Neuronal stem cell (in vitro differentiated cells): ENCODE results near the gene FXYD7.

Experiments
- DNase-seq: peaks from one replicate; pipeline ENCODE4 v3.0.0-alpha.2; 2013; ENCODE audit warnings: low spot score
- H2AFZ ChIP-seq: one replicate; pipeline ENCODE4 v1.6.1; 2013; ENCODE audit warnings: mild to moderate bottlenecking, low read length, inconsistent platforms
- H2AK5ac ChIP-seq: 2 replicates; pipeline ENCODE4 v1.6.1; 2013; ENCODE audit warnings: low read depth, mild to moderate bottlenecking, inconsistent platforms, low read length, moderate library complexity, mixed read lengths
- H2BK120ac ChIP-seq: 2 replicates; pipeline ENCODE4 v1.6.1; 2013; ENCODE audit warnings: low read depth, mild to moderate bottlenecking, inconsistent platforms, low read length, moderate library complexity, mixed read lengths
- H2BK12ac ChIP-seq: one replicate; pipeline ENCODE4 v1.6.1; 2013; ENCODE audit warnings: low read length, inconsistent platforms
- H2BK15ac ChIP-seq: 2 replicates; pipeline ENCODE4 v1.6.1; 2013; ENCODE audit warnings: mild to moderate bottlenecking, low read length, inconsistent platforms, mixed read lengths
- H2BK5ac ChIP-seq: one replicate; pipeline ENCODE4 v1.6.1; 2013; ENCODE audit warnings: inconsistent platforms, mild to moderate bottlenecking, low read length, moderate library complexity
- H3K14ac ChIP-seq: one replicate; pipeline ENCODE4 v1.6.1; 2013; ENCODE audit warnings: low read length, inconsistent platforms
- H3K18ac ChIP-seq: 2 replicates; pipeline ENCODE4 v1.6.1; 2013; ENCODE audit warnings: low read length, inconsistent platforms
- H3K23ac ChIP-seq: 2 replicates; pipeline ENCODE4 v1.6.1; 2013; ENCODE audit warnings: low read depth, mild to moderate bottlenecking, mixed read lengths, low read length, inconsistent platforms; ENCODE audit not compliant: poor library complexity
- H3K27ac ChIP-seq: replicated peaks from 3 replicates; pipeline ENCODE4 v1.5.1; 2013; ENCODE audit warnings: low read length, inconsistent platforms
- H3K27me3 ChIP-seq, 3 experiments: 2 replicates each; pipeline ENCODE4 v1.6.1; 2013; ENCODE audit warnings: low read length in 3 of 3, mild to moderate bottlenecking in 2 of 3, inconsistent platforms in 1 of 3, low read depth in 1 of 3, mixed read lengths in 1 of 3, moderate library complexity in 1 of 3; ENCODE audit not compliant: control insufficient read depth in 3 of 3, insufficient read depth in 3 of 3
- H3K36me3 ChIP-seq, 2 donors: replicated peaks in 1 of 2; 2 replicates each; pipeline ENCODE4 v1.6.1; 2013; ENCODE audit warnings: low read length in 2 of 2; ENCODE audit not compliant: control insufficient read depth in 2 of 2, insufficient read depth in 2 of 2
- H3K4ac ChIP-seq: 2 replicates; pipeline ENCODE4 v1.6.1; 2013; ENCODE audit warnings: inconsistent platforms, mild to moderate bottlenecking, low read length, moderate library complexity
- H3K4me1 ChIP-seq, 2 donors: 1 replicate in 1 of 2; 2 replicates in 1 of 2; pipeline ENCODE4 v1.6.1; 2013; ENCODE audit warnings: low read length in 2 of 2, low read depth in 1 of 2; ENCODE audit not compliant: control insufficient read depth in 2 of 2, insufficient read depth in 1 of 2
- H3K4me2 ChIP-seq: one replicate; pipeline ENCODE4 v1.6.1; 2013; ENCODE audit warnings: mild to moderate bottlenecking, low read length, inconsistent platforms; ENCODE audit not compliant: insufficient read depth, poor library complexity, severe bottlenecking
- H3K4me3 ChIP-seq, 2 donors: 2 replicates each; pipeline ENCODE4 v1.5.1; 2013; ENCODE audit warnings: low read length in 2 of 2, mild to moderate bottlenecking in 2 of 2, inconsistent platforms in 1 of 2, moderate library complexity in 1 of 2
- H3K79me1 ChIP-seq: one replicate; pipeline ENCODE4 v1.6.1; 2013; ENCODE audit warnings: low read depth, mild to moderate bottlenecking, inconsistent platforms, low read length, moderate library complexity
- H3K9ac ChIP-seq: one replicate; pipeline ENCODE4 v1.6.1; 2013; ENCODE audit warnings: mild to moderate bottlenecking, low read depth, low read length, inconsistent platforms; ENCODE audit not compliant: poor library complexity
- H3K9me3 ChIP-seq, 2 donors: replicated peaks in 1 of 2; 2 replicates each; pipeline versions ENCODE3 to v1.6.1; 2013; ENCODE audit warnings: low read length in 2 of 2, mild to moderate bottlenecking in 2 of 2, inconsistent platforms in 1 of 2, low read depth in 1 of 2, mixed read lengths in 1 of 2, moderate library complexity in 1 of 2; ENCODE audit not compliant: control insufficient read depth in 2 of 2, insufficient read depth in 1 of 2
- H4K8ac ChIP-seq: one replicate; pipeline ENCODE4 v1.6.1; 2013; ENCODE audit warnings: low read depth, mild to moderate bottlenecking, inconsistent platforms, low read length, moderate library complexity
- H4K91ac ChIP-seq: one replicate; pipeline ENCODE4 v1.6.1; 2013; ENCODE audit warnings: low read length, low read depth, mild to moderate bottlenecking, inconsistent platforms; ENCODE audit not compliant: poor library complexity
- WGBS, 2 donors: extraction: QIAGEN DNeasy Blood & Tissue Kit; methylation state at CpG; one replicate each; pipeline ENCODE4 v1.1.7; 2013; ENCODE audit warnings: missing lambda C conversion rate in 2 of 2, mixed read lengths in 1 of 2; ENCODE audit not compliant: insufficient read length in 2 of 2, insufficient replicate concordance in 1 of 2; ENCODE audit errors: extremely low coverage in 2 of 2; 5-methylcytosine and 5-hydroxymethylcytosine counted together

Gene FXYD7

DNA sequence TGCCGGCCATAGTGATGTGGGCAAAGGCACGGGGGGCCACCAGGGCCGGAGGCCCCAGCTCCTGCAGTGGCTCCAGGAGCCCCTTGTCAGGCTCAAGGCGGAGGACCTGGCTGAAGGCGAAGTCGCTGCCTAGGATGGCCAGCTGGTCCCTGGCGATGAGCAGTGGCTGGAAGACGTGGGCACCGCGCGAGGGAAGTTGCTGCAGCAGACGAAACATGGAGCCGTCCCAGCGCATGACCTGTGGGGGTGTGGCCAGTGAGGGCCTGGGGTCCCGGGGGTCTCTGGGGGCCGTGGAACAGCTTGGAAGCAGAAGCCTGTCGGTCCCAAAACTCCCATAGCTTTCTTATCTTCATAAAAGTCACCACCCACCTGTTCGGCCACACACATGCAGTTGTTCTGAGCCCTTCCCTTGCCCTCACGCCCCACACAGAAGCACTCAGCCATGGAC is 17.8 kb upstream of the FXYD7 start:
- Histone ChIP-seq H3K18ac (peak overlapping the region; percentile 80), H2BK12ac (peak overlapping the region; percentile 70), H3K14ac (peak overlapping the region; percentile 97), H3K4me1 (peaks cover 5 to 15% of the 10 kb centered on the region in 2 donors), H4K91ac (no peak overlapping the region), H2AK5ac (peak overlapping the region; percentile 96), H3K27me3 (peaks cover 0 to 40% (median 0%) of the 10 kb centered on the region in 3 experiments), H2AFZ (no peak overlapping the region), H3K23ac (no peak overlapping the region), H3K9me3 (no peaks in the 10 kb centered on the region), H3K4ac (peak overlapping the region; percentile 72), H3K4me3 (no peak overlapping the region), H2BK120ac (peak overlapping the region; percentile 61), H2BK15ac (peak overlapping the region; percentile 98), H3K27ac (no peak overlapping the region), H3K9ac (no peak overlapping the region), H4K8ac (no peak overlapping the region), H3K79me1 (no peaks in the 10 kb centered on the region), H3K4me2 (no peak overlapping the region), H3K36me3 (peaks cover 0 to 2% of the 10 kb centered on the region in 2 donors), H2BK5ac (peak overlapping the region; percentile 78)
- DNase-seq: no peak
- no CpG with 5 or more reads among the region's 19 CpGs for WGBS, 2 donors

DNA sequence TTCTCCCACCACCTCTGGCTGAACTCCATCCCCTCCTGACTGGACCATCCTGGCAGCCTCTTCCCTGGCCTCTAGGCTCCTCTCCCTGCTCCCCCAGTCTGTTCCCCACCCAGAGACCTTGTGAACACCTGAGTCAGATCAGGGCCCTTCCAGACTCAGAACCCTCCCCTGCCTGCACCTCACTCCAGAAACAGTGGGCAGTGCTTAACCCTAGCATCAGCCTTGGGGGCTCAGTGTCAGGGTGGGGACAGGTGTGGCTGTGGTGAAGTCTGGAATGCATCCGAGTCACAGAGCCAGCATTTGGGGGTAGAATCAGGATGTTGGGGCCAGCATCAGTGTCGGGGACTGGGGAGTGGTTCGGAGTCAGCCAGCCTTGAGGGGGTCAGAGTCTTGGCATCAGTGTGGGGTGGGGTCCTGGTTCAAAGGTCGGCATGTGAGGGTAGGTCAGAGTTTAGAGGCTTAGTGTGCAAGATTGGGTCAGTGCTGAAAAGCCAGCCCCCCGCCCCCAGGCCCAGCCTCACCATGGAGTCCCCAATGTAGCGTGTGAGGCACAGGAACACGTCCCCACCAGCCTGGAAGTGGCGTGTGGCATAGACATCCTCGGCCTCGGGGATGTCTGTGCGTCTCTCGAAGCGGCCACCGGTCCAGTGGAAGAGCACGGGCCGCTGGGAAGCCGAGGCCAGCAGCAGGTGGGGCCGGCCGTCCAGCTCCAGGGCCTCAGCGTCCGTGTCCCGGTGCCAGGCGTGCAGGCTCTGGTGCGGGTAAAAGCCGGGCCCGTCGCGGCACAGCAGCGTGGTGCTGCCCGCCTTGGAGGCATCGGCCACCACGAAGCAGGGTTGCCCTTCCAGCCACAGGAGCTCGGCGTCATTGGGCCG is 17.1 kb upstream of the FXYD7 start:
- H3K14ac ChIP-seq: peak overlapping the region; percentile 97
- peak overlapping the region; percentile 78 for H2BK5ac ChIP-seq
- H3K18ac ChIP-seq: peak overlapping the region; percentile 96
- peak overlapping the region; percentile 81 for H2BK120ac ChIP-seq
- H2AK5ac ChIP-seq: peak overlapping the region; percentile 96
- H3K36me3 ChIP-seq: peaks cover 0 to 2% of the 10 kb centered on the region in 2 donors
- H2BK12ac ChIP-seq: peak overlapping the region; percentile 73
- H3K23ac ChIP-seq: peak overlapping the region; percentile 43
- no peak overlapping the region for H4K91ac ChIP-seq
- H3K9ac ChIP-seq: no peak overlapping the region
- no peak overlapping the region for H3K27ac ChIP-seq
- peak overlapping the region; percentile 98 for H2BK15ac ChIP-seq
- H3K4ac ChIP-seq: no peak overlapping the region
- H3K4me2 ChIP-seq: no peak overlapping the region
- no peak overlapping the region for H3K4me3 ChIP-seq
- no CpG with 5 or more reads among the region's 35 CpGs for WGBS, 2 donors
- peak overlapping the region; percentile 65 for H4K8ac ChIP-seq
- H3K27me3 ChIP-seq: peaks cover 0 to 34% (median 0%) of the 10 kb centered on the region in 3 experiments
- no peak for DNase-seq
- H3K9me3 ChIP-seq: no peaks in the 10 kb centered on the region
- H3K79me1 ChIP-seq: no peaks in the 10 kb centered on the region
- H2AFZ ChIP-seq: peak overlapping the region; percentile 35
- peaks cover 5 to 15% of the 10 kb centered on the region in 2 donors for H3K4me1 ChIP-seq

DNA sequence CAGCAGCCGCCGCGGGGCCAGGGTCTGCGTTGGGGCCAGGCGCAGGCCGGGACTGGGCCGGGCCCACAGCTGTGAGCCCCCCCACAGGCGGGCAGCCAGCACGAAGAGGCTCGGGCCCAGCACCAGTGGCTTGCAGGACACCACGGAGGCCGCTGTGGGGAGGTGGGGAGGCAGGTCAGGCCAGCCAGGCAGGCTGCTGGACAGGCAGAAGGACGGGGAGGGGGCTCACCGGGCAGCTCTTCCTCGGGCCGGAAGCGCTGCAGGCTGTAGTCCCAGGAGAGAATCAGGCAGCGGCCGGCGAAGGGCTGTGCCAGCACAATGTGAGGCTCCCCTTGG is 16.5 kb upstream of the FXYD7 start:
- Histone ChIP-seq H2AFZ (peak overlapping the region; percentile 35), H3K36me3 (peaks cover 0 to 2% of the 10 kb centered on the region in 2 donors), H2BK15ac (peak overlapping the region; percentile 98), H3K14ac (peak overlapping the region; percentile 82), H4K8ac (no peak overlapping the region), H3K23ac (peak overlapping the region; percentile 43), H3K9me3 (no peaks in the 10 kb centered on the region), H3K9ac (peak overlapping the region; percentile 77), H3K18ac (peak overlapping the region; percentile 96), H3K4me1 (peaks cover 5 to 15% of the 10 kb centered on the region in 2 donors), H2BK12ac (peak overlapping the region; percentile 73), H3K79me1 (no peaks in the 10 kb centered on the region), H3K4ac (no peak overlapping the region), H2AK5ac (peak overlapping the region; percentile 96), H2BK120ac (peak overlapping the region; percentile 81), H3K27me3 (peaks cover 0 to 30% (median 0%) of the 10 kb centered on the region in 3 experiments), H3K4me3 (no peak overlapping the region), H3K27ac (no peak overlapping the region), H3K4me2 (no peak overlapping the region), H2BK5ac (peak overlapping the region; percentile 78), H4K91ac (no peak overlapping the region)
- no peak for DNase-seq
- no CpG with 5 or more reads among the region's 20 CpGs for WGBS, 2 donors

DNA sequence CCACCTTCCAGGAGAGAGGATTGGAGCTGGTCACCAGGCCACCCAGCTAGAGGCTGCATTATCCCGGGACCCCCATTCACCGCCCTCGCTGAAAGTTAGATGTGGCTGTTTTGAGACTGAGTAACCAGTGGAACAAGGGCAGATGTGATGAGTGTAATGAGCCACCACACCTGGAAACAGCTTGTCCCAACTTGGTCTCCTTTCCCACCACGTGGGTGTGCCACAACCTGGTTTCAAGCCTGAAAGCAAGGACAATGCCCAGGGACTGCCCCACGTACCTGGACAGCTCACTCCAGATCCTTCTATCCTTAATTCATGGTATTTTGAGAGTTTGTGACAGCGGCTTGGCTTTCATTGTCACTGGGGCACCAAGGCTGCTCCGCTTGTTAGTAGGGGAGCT is 15.2 kb upstream of the FXYD7 start:
- H2BK12ac ChIP-seq: no peak overlapping the region
- no peak overlapping the region for H3K18ac ChIP-seq
- H3K9ac ChIP-seq: peak overlapping the region; percentile 16
- H3K4me2 ChIP-seq: no peak overlapping the region
- H2BK5ac ChIP-seq: no peak overlapping the region
- H2AFZ ChIP-seq: no peak overlapping the region
- H2AK5ac ChIP-seq: no peak overlapping the region
- peaks cover 2 to 11% of the 10 kb centered on the region in 2 donors for H3K4me1 ChIP-seq
- H4K91ac ChIP-seq: no peak overlapping the region
- DNase-seq: no peak
- no peak overlapping the region for H4K8ac ChIP-seq
- no peak overlapping the region for H3K4me3 ChIP-seq
- H3K27me3 ChIP-seq: peaks cover 0 to 25% (median 0%) of the 10 kb centered on the region in 3 experiments
- no peak overlapping the region for H3K27ac ChIP-seq
- H3K14ac ChIP-seq: no peak overlapping the region
- H3K9me3 ChIP-seq: peaks cover 0 to 2% of the 10 kb centered on the region in 2 donors
- H3K23ac ChIP-seq: no peak overlapping the region
- no peak overlapping the region for H2BK15ac ChIP-seq
- H2BK120ac ChIP-seq: no peak overlapping the region
- no CpG with 5 or more reads among the region's 7 CpGs for WGBS, 2 donors
- H3K36me3 ChIP-seq: peaks cover 0 to 2% of the 10 kb centered on the region in 2 donors
- H3K79me1 ChIP-seq: no peaks in the 10 kb centered on the region
- H3K4ac ChIP-seq: peak overlapping the region; percentile 66
